Ramos (cell line): ENCODE results near the gene DPPA3.
"Not testable (repeated sequence)": the region's sequence is repeated elsewhere in the genome, so short reads cannot be mapped to it uniquely, and the experiment has no call there.

Experiments used
- in situ Hi-C: fragments of 300-500 bp; cut with MboI; formaldehyde crosslinking; loops from one replicate; pipeline ENCODE4 v1.14.3; 2022; ENCODE audit warnings: low sequenced_read_pairs; ENCODE audit not compliant: unreplicated experiment

DPPA3 gene

GRCh38 chr12:7711133-7711532, at the start of gene DPPA3:
DPPA3 (plus strand) TSS chr12:7711433; CDS start chr12:7711571, 138 bp downstream.
- in situ Hi-C loops = no loop called here

- in situ Hi-C loops = no loop called here
Measured at GRCh38 chr12:7661741-7662140, 49.5 kb upstream of the DPPA3 start.

GRCh38 chr12:7666595-7666994, 44.6 kb upstream of the DPPA3 start:
- in situ Hi-C loops = no loop called here

GRCh38 chr12:7667125-7667524, 44.1 kb upstream of the DPPA3 start:
- in situ Hi-C loops = no loop called here

GRCh38 chr12:7668171-7668570, 43.1 kb upstream of the DPPA3 start:
- in situ Hi-C loops = no loop called here

- in situ Hi-C loops = not testable (repeated sequence)
Measured at GRCh38 chr12:7675455-7675854, 35.8 kb upstream of the DPPA3 start.

GRCh38 chr12:7677432-7677888, 33.8 kb upstream of the DPPA3 start:
- in situ Hi-C loops = not testable (repeated sequence)

GRCh38 chr12:7678744-7679143, 32.5 kb upstream of the DPPA3 start:
- in situ Hi-C loops = no loop called here

GRCh38 chr12:7679251-7680045, 31.8 kb upstream of the DPPA3 start:
- in situ Hi-C loops = no loop called here

GRCh38 chr12:7681535-7681934, 29.7 kb upstream of the DPPA3 start:
- in situ Hi-C loops = no loop called here

- in situ Hi-C loops = no loop called here
Measured at GRCh38 chr12:7693793-7694192, 17.4 kb upstream of the DPPA3 start.

- in situ Hi-C loops = no loop called here
Measured at GRCh38 chr12:7694556-7695236, 16.5 kb upstream of the DPPA3 start.

- in situ Hi-C loops = no loop called here
Measured at GRCh38 chr12:7695237-7695560, 16.0 kb upstream of the DPPA3 start.

GRCh38 chr12:7695566-7696197, 15.6 kb upstream of the DPPA3 start, which contains the start of gene GDF3:
GDF3 (minus strand) TSS chr12:7695775; CDS start chr12:7695728, 47 bp downstream.
- in situ Hi-C loops = no loop called here

GRCh38 chr12:7705846-7706245, 5.4 kb upstream of the DPPA3 start:
- in situ Hi-C loops = no loop called here

- in situ Hi-C loops = no loop called here
Measured at GRCh38 chr12:7709969-7710675, 1.1 kb upstream of the DPPA3 start.

GRCh38 chr12:7712841-7713442, 1.7 kb downstream of the DPPA3 start:
- in situ Hi-C loops = no loop called here

- in situ Hi-C loops = no loop called here
Measured at GRCh38 chr12:7716381-7716780, 5.1 kb downstream of the DPPA3 start.

- in situ Hi-C loops = no loop called here
Measured at GRCh38 chr12:7719946-7720730, 8.9 kb downstream of the DPPA3 start.
